Fibroblast of skin of left quadriceps (primary cell): ENCODE results near the gene JAKMIP3.

Experiments used
- DNase-seq, 2 experiments: peaks; one replicate each; pipeline ENCODE4 v3.0.0-alpha.2; 2013; ENCODE audit warnings: low read depth in 2 of 2

JAKMIP3 gene

GRCh38 chr10:132098539-132099388 is 33.0 kb downstream of the JAKMIP3 start:
- DNase-seq = no peak

GRCh38 chr10:132099389-132100090 is 33.8 kb downstream of the JAKMIP3 start:
- DNase-seq = no peak

GRCh38 chr10:132100091-132100481 is 34.3 kb downstream of the JAKMIP3 start:
- no peak for DNase-seq

GRCh38 chr10:132100556-132101349 is 35.0 kb downstream of the JAKMIP3 start:
- DNase-seq = no peak

- DNase-seq = no peak
These were observed 35.8 kb downstream of the JAKMIP3 start for GRCh38 chr10:132101529-132101928.

GRCh38 chr10:132102071-132102716 is 36.4 kb downstream of the JAKMIP3 start:
- no peak for DNase-seq

GRCh38 chr10:132102717-132103110 is 37.0 kb downstream of the JAKMIP3 start:
- DNase-seq = no peak

- DNase-seq = no peak
These were observed 37.6 kb downstream of the JAKMIP3 start for GRCh38 chr10:132103116-132103910.

- DNase-seq = no peak
These were observed 38.3 kb downstream of the JAKMIP3 start for GRCh38 chr10:132104062-132104461.

GRCh38 chr10:132104471-132105301 is 38.9 kb downstream of the JAKMIP3 start:
- DNase-seq = no peak

- no peak for DNase-seq
These were observed 39.7 kb downstream of the JAKMIP3 start for GRCh38 chr10:132105302-132105995.

GRCh38 chr10:132106431-132106830 is 40.7 kb downstream of the JAKMIP3 start:
- DNase-seq = no peak

GRCh38 chr10:132107186-132107948 is 41.6 kb downstream of the JAKMIP3 start:
- DNase-seq = no peak

- DNase-seq = no peak
These were observed 42.5 kb downstream of the JAKMIP3 start for GRCh38 chr10:132107949-132108877.

- no peak for DNase-seq
These were observed 43.8 kb downstream of the JAKMIP3 start for GRCh38 chr10:132109341-132110110.

- DNase-seq = no peak
These were observed 44.4 kb downstream of the JAKMIP3 start for GRCh38 chr10:132110111-132110521.

- DNase-seq = no peak
These were observed 45.0 kb downstream of the JAKMIP3 start for GRCh38 chr10:132110713-132111112.
